Kidney epithelial cell (primary cell): ENCODE measurements around the gene LAG3. TPM values are rescaled to one million over a fixed set of nuclear protein-coding genes. Genes with fewer than 3 reads are reported as not detected.
A peak's percentile ranks its signal among the peaks of the same experiment; 100 is the strongest.
"Not testable (repeated sequence)": the region's sequence is repeated elsewhere in the genome, so short reads cannot be mapped to it uniquely, and the experiment has no call there.

Source experiments
- DNase-seq: peaks from one replicate; pipeline ENCODE4 v3.0.0-alpha.2; 2010; ENCODE audit warnings: low read depth
- H3K27me3 ChIP-seq: 2 replicates; pipeline ENCODE4 v1.6.0; 2011; ENCODE audit warnings: low read length; ENCODE audit not compliant: control insufficient read depth, insufficient read depth
- H3K36me3 ChIP-seq: 2 replicates; pipeline ENCODE4 v1.5.1; 2011; ENCODE audit warnings: low read length; ENCODE audit not compliant: control insufficient read depth, insufficient read depth
- H3K4me3 ChIP-seq: 2 replicates; pipeline ENCODE4 v1.5.1; 2011; ENCODE audit warnings: low read depth, mild to moderate bottlenecking, control low read depth, low read length
- total RNA-seq: library from RNA; depleted of rRNA; stranded (reverse); fragments of >200 nt; gene quantifications from 2 replicates; pipeline ENCODE4 v1.2.3, GENCODE V29; 2015
- TF ChIP-seq, protein P1 (sequence below): IDR thresholded peaks from 2 replicates; pipeline ENCODE4 v1.5.1; 2011; ENCODE audit warnings: mild to moderate bottlenecking, moderate library complexity, low read length, control low read depth, inconsistent platforms; ENCODE audit not compliant: insufficient read depth, poor library complexity, severe bottlenecking

Gene LAG3
- total RNA-seq, 1 donor from 2014 or later: not detected

GRCh38 chr12:6729186-6729585 is 43.1 kb upstream of the LAG3 start:
- no peak for DNase-seq
- peaks cover 2% of the 10 kb centered on the region for H3K36me3 ChIP-seq
- TF ChIP-seq, protein P1, sequence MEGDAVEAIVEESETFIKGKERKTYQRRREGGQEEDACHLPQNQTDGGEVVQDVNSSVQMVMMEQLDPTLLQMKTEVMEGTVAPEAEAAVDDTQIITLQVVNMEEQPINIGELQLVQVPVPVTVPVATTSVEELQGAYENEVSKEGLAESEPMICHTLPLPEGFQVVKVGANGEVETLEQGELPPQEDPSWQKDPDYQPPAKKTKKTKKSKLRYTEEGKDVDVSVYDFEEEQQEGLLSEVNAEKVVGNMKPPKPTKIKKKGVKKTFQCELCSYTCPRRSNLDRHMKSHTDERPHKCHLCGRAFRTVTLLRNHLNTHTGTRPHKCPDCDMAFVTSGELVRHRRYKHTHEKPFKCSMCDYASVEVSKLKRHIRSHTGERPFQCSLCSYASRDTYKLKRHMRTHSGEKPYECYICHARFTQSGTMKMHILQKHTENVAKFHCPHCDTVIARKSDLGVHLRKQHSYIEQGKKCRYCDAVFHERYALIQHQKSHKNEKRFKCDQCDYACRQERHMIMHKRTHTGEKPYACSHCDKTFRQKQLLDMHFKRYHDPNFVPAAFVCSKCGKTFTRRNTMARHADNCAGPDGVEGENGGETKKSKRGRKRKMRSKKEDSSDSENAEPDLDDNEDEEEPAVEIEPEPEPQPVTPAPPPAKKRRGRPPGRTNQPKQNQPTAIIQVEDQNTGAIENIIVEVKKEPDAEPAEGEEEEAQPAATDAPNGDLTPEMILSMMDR: no peak

DNA sequence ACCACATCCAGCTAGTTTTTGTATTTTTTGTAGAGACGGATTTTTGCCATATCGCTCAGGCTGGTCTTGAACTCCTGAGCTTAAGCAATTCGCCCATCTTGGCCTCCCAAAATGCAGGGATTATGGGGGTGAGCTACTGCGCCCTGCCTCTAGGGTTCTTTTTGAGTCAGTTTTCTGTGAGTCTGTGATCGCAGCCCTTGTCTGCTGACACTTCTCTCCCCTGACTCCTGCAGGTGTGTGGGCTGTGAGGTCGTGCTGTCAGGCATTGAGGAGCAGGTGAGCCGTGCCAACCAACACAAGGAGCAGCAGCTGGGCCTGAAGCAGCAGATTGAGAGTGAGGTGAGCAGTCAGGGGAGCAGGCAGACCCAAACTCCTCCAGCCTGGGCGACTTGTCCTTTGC is 42.2 kb upstream of the LAG3 start:
- DNase-seq: no peak
- H3K4me3 ChIP-seq: no peak overlapping the region
- TF ChIP-seq, protein P1: no peak
- peaks cover 2% of the 10 kb centered on the region for H3K36me3 ChIP-seq
- H3K27me3 ChIP-seq: no peaks in the 10 kb centered on the region

More at GRCh38 chr12:6729186-6729585, 43.1 kb upstream of the LAG3 start:
- H3K4me3 ChIP-seq: no peak overlapping the region
- no peaks in the 10 kb centered on the region for H3K27me3 ChIP-seq

DNA sequence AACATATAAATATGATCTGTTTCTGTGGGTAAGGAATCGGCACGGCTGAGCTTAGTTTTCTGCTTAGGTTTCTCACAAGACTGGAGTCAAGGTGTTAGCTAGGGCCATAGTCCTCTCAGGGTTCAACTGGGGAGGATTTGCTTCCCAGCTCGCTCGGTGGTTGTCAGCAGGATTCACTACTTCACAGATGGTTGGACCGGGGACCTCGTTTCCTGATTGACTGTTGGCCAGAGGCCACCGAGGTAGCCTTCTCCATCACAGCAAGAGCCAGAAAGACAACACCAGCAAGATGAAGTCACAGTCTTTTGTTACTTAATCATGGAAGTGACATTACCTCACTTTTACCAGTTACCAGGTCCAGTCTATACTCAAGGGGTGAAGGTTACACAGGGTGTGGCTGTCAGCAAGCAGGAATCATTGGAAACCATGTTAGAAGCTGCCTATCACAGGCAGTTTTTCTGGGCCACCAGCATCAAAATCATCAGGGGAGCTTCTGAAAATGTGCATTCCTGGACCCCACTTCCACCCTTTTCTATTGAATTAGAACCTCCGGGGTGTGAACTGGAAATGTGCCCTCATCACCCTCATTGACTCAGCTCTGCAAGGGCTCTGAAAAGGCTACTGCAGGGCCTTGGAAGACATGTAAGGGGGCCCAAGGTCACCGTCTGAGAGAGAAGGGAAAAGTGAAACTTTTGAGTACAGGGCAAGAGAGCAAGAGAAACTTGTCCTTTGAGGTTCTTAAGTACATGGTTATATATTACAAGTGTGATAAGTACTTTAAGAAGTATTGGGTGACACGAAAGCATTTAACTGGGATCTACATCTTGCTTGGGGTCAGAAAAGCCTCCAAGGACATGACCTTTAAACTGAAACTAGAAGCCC is 37.6 kb upstream of the LAG3 start:
- peaks cover 2% of the 10 kb centered on the region for H3K36me3 ChIP-seq
- TF ChIP-seq, protein P1: no peak
- DNase-seq: no peak
- no peaks in the 10 kb centered on the region for H3K27me3 ChIP-seq
- H3K4me3 ChIP-seq: no peak overlapping the region

- no peak for DNase-seq
- TF ChIP-seq, protein P1: peak; percentile 76
- Histone ChIP-seq H3K4me3 (no peak overlapping the region), H3K27me3 (no peaks in the 10 kb centered on the region), H3K36me3 (no peaks in the 10 kb centered on the region)
Observed at GRCh38 chr12:6735448-6736191, 36.7 kb upstream of the LAG3 start.

GRCh38 chr12:6736754-6737153 is 35.6 kb upstream of the LAG3 start:
- Histone ChIP-seq H3K4me3 (no peak overlapping the region), H3K36me3 (no peaks in the 10 kb centered on the region), H3K27me3 (no peaks in the 10 kb centered on the region)
- no peak for DNase-seq
- TF ChIP-seq, protein P1: no peak

DNA sequence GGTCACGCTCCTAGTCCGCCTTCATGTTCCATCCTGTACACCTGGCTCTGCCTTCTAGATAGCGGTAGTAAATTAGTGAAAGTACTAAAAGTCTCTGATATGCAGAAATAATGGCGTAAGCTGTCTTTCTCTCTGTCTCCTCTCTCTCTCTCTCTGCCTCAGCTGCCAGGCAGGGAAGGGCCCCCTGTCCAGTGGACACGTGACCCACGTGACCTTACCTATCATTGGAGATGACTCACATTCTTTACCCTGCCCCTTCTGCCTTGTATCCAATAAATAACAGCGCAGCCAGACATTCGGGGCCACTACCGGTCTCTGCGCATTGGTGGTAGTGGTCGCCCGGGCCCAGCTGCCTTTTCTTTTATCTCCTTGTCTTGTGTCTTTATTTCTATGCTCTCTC is 30.2 kb upstream of the LAG3 start:
- H3K27me3 ChIP-seq, H3K4me3 ChIP-seq, H3K36me3 ChIP-seq, DNase-seq: not testable (repeated sequence)
